MM.1S (cell line): ENCODE data around the gene POLRMT.
"Not testable (repeated sequence)": the region's sequence is repeated elsewhere in the genome, so short reads cannot be mapped to it uniquely, and the experiment has no call there.

Experiments used
- DNase-seq: peaks from one replicate; pipeline ENCODE4 v3.0.0-alpha.2; 2015
- H2AFZ ChIP-seq: fragments of 300-600 bp; sonication (generic); 2 replicates; pipeline ENCODE4 v1.6.0; 2016; ENCODE audit warnings: antibody characterized with exemption, low read length
- H3F3A ChIP-seq: fragments of 300-600 bp; sonication (generic); 2 replicates; pipeline ENCODE4 v1.6.1; 2016; ENCODE audit warnings: mild to moderate bottlenecking, antibody characterized with exemption, low read length, moderate library complexity, mixed read lengths; ENCODE audit not compliant: insufficient read depth
- H3K27ac ChIP-seq: fragments of 300-600 bp; sonication (generic); 2 replicates; pipeline ENCODE4 v1.5.1; 2016; ENCODE audit warnings: mild to moderate bottlenecking, low read length
- H3K27me3 ChIP-seq: fragments of 300-600 bp; sonication (generic); replicated peaks from 2 replicates; pipeline ENCODE4 v1.6.0; 2016; ENCODE audit warnings: low read length; ENCODE audit not compliant: insufficient read depth
- H3K36me3 ChIP-seq: fragments of 300-600 bp; sonication (generic); replicated peaks from 2 replicates; pipeline ENCODE4 v1.6.1; 2016; ENCODE audit warnings: mild to moderate bottlenecking, low read length, mixed read lengths; ENCODE audit not compliant: insufficient read depth
- H3K4me1 ChIP-seq: fragments of 300-600 bp; sonication (generic); 2 replicates; pipeline ENCODE4 v1.6.1; 2016; ENCODE audit warnings: low read length, mixed read lengths
- H3K4me2 ChIP-seq: fragments of 300-600 bp; sonication (generic); 2 replicates; pipeline ENCODE4 v1.6.0; 2016; ENCODE audit warnings: low read depth, low read length
- H3K4me3 ChIP-seq: fragments of 300-600 bp; sonication (generic); 2 replicates; pipeline ENCODE4 v1.5.1; 2016; ENCODE audit warnings: low read length, mixed read lengths
- H3K79me2 ChIP-seq: fragments of 300-600 bp; sonication (generic); 2 replicates; pipeline ENCODE4 v1.6.1; 2016; ENCODE audit warnings: mixed run types, low read length, mixed read lengths
- H3K9ac ChIP-seq: fragments of 300-600 bp; sonication (generic); 2 replicates; pipeline ENCODE4 v1.6.1; 2016; ENCODE audit warnings: low read length, mixed read lengths
- H3K9me2 ChIP-seq: fragments of 300-600 bp; sonication (generic); replicated peaks from 2 replicates; pipeline ENCODE4 v1.6.1; 2016; ENCODE audit warnings: mild to moderate bottlenecking, low read length, mixed read lengths; ENCODE audit not compliant: insufficient read depth
- H3K9me3 ChIP-seq: fragments of 300-600 bp; sonication (generic); replicated peaks from 2 replicates; pipeline ENCODE4 v1.6.1; 2016; ENCODE audit warnings: mild to moderate bottlenecking, low read length, mixed read lengths; ENCODE audit not compliant: insufficient read depth
- H4K20me1 ChIP-seq: fragments of 300-600 bp; sonication (generic); 2 replicates; pipeline ENCODE4 v1.6.1; 2016; ENCODE audit warnings: mild to moderate bottlenecking, low read length, moderate library complexity, mixed read lengths; ENCODE audit not compliant: insufficient read depth
- CTCF ChIP-seq: fragments of 300-600 bp; sonication (generic); IDR thresholded peaks from 2 replicates; pipeline ENCODE4 v1.5.1; 2016; ENCODE audit warnings: antibody characterized with exemption, low read length, mixed read lengths
- EZH2 ChIP-seq: fragments of 300-600 bp; sonication (generic); optimal IDR thresholded peaks from 2 replicates; pipeline ENCODE3; 2017; ENCODE audit warnings: low read depth, mild to moderate bottlenecking, antibody characterized with exemption, low read length, mixed read lengths
- EZH2phosphoT487 ChIP-seq: fragments of 300-600 bp; sonication (generic); IDR thresholded peaks from 2 replicates; pipeline ENCODE4 v1.6.1; 2018; ENCODE audit warnings: antibody characterized with exemption, low read length

POLRMT gene

GRCh38 chr19:628168-628567 is 5.2 kb downstream of the POLRMT start:
- Histone ChIP-seq H3K36me3 (no peaks in the 10 kb centered on the region), H3K9ac (no peak overlapping the region), H4K20me1 (no peaks in the 10 kb centered on the region), H3F3A (0 out of 2 replicates have a peak, but pooled peaks cover 6% of the 10 kb centered on the region), H3K4me2 (no peak overlapping the region), H3K4me1 (peaks cover 4% of the 10 kb centered on the region; the same call in 1 of the 2 replicates), H3K4me3 (no peak overlapping the region), H3K27me3 (no peaks in the 10 kb centered on the region), H3K9me2 (no peaks in the 10 kb centered on the region), H2AFZ (no peak overlapping the region), H3K79me2 (peaks cover 55% of the 10 kb centered on the region), H3K9me3 (no peaks in the 10 kb centered on the region), H3K27ac (no peak overlapping the region)
- no peak for DNase-seq
- TF ChIP-seq EZH2 (no peak), CTCF (0 out of 2 replicates have a peak, but pooled peaks have one; percentile 17), EZH2phosphoT487 (no peak)

GRCh38 chr19:626566-626965 is 6.8 kb downstream of the POLRMT start:
- H3K27ac ChIP-seq, H3K36me3 ChIP-seq: not testable (repeated sequence)

GRCh38 chr19:625257-625656 is 8.1 kb downstream of the POLRMT start:
- Histone ChIP-seq H3K4me3 (no peak overlapping the region), H3K36me3 (no peaks in the 10 kb centered on the region), H3K27me3 (no peaks in the 10 kb centered on the region), H4K20me1 (no peaks in the 10 kb centered on the region), H3K4me1 (no peaks in the 10 kb centered on the region), H3K27ac (no peak overlapping the region), H3K9me3 (no peaks in the 10 kb centered on the region), H3K9ac (no peak overlapping the region), H3F3A (no peaks in the 10 kb centered on the region), H3K4me2 (no peak overlapping the region), H2AFZ (no peak overlapping the region), H3K9me2 (no peaks in the 10 kb centered on the region), H3K79me2 (peaks cover 26% of the 10 kb centered on the region)
- TF ChIP-seq EZH2 = no peak
- no peak for TF ChIP-seq EZH2phosphoT487
- TF ChIP-seq CTCF = no peak
- no peak for DNase-seq

More at GRCh38 chr19:626566-626965, 6.8 kb downstream of the POLRMT start:
- not testable (repeated sequence) for H3K9ac ChIP-seq, H3K4me2 ChIP-seq, H3K4me3 ChIP-seq, H3F3A ChIP-seq, DNase-seq, H3K27me3 ChIP-seq, H3K9me3 ChIP-seq, H4K20me1 ChIP-seq, H2AFZ ChIP-seq, H3K4me1 ChIP-seq, H3K9me2 ChIP-seq
- H3K79me2 ChIP-seq = peaks cover 39% of the 10 kb centered on the region

- Histone ChIP-seq H3F3A (no peaks in the 10 kb centered on the region), H3K36me3 (no peaks in the 10 kb centered on the region), H4K20me1 (no peaks in the 10 kb centered on the region), H3K4me3 (no peak overlapping the region), H3K79me2 (peaks cover 21% of the 10 kb centered on the region), H3K4me2 (no peak overlapping the region), H3K27ac (no peak overlapping the region), H3K9me3 (no peaks in the 10 kb centered on the region), H2AFZ (no peak overlapping the region), H3K27me3 (no peaks in the 10 kb centered on the region), H3K9ac (no peak overlapping the region), H3K4me1 (no peaks in the 10 kb centered on the region), H3K9me2 (no peaks in the 10 kb centered on the region)
- DNase-seq = no peak
- TF ChIP-seq EZH2 (no peak), CTCF (no peak), EZH2phosphoT487 (no peak)
Measured at GRCh38 chr19:624433-625109, 8.8 kb downstream of the POLRMT start.
